Heart left ventricle (tissue), 13 donors: ENCODE results near the gene AHCYL2.

Source experiments
- CTCF ChIP-seq, 12 donors: fragments of 200-600 bp; sonication (generic) in 4 of 12; IDR thresholded peaks; one replicate each; pipeline versions ENCODE4 v1.5.0 to v1.8.0; 2018 to 2022; ENCODE audit warnings: antibody characterized with exemption in 12 of 12, mild to moderate bottlenecking in 5 of 12
- POLR2A ChIP-seq, 2 donors: fragments of 450-650 bp; IDR thresholded peaks; one replicate each; pipeline ENCODE4 v1.6.1; 2017; ENCODE audit warnings: antibody characterized with exemption in 2 of 2, mild to moderate bottlenecking in 2 of 2, moderate library complexity in 2 of 2
- donor health status: ischemic (EF 13 %, LVEDD 7.1; RV severe dilation, severe dysfunction).
- donor health status: DM: no; HTN: yes; CAD: no.
- donor health status: DM: no; HTN: no; CAD: no.
- donor health status: ischemic (EF 25% LVEDD 6.9; RV normal size, moderate dysfunction).
- donor health status: ischemic (EF 25% LVEDD 5.7; RV mildly dilated, moderate dysfunction).
- donor health status: ischemic (EF 35%, LVEDD 5.7; RV mildly dilated, moderate dysfunction).
- donor health status: nonischemic (EF 11% LVEDD 7.7; RV severe dilation, severe dysfunction).
- donor health status: DM: yes; HTN: yes; CAD: no.
- donor health status: PGD.
- donor health status: ischemic (EF 29% LVEDD 5.4; RV normal size, mild dysfunction).
- donor health status: nonischemic (EF 23%, LVEDD 6.1; RV moderate dilation, normal function).

- no peak for TF ChIP-seq POLR2A (IDR thresholded peaks at IDR 0.05)
- TF ChIP-seq CTCF (IDR thresholded peaks at IDR 0.05) = no peak
These were observed 126.5 kb downstream of the AHCYL2 start for GRCh38 chr7:129351320-129351719.
